Putamen (tissue), 1 donor: ENCODE data around the gene KCNG1.
"Not testable (repeated sequence)": the region's sequence is repeated elsewhere in the genome, so short reads cannot be mapped to it uniquely, and the experiment has no call there.

Experiments used
- DNase-seq: peaks from one replicate; pipeline ENCODE4 v3.0.0-alpha.2; 2016; ENCODE audit warnings: low spot score

Gene KCNG1

GRCh38 chr20:51022803-51023616 lies at the start of gene KCNG1:
Gene KCNG1 (minus strand): TSS chr20:51023107. CDS start chr20:51010338, 12,769 bp downstream.
- DNase-seq, result peak; percentile 18

- DNase-seq, result no peak
These were observed 47.7 kb upstream of the KCNG1 start for GRCh38 chr20:51070621-51071020.

GRCh38 chr20:51067792-51068191 lies 44.9 kb upstream of the KCNG1 start:
- no peak for DNase-seq

GRCh38 chr20:51065615-51066014 lies 42.7 kb upstream of the KCNG1 start:
- no peak for DNase-seq

- no peak for DNase-seq
These were observed 41.2 kb upstream of the KCNG1 start for GRCh38 chr20:51064137-51064536.

- no peak for DNase-seq
These were observed 39.2 kb upstream of the KCNG1 start for GRCh38 chr20:51062065-51062464.

GRCh38 chr20:51061418-51062045 lies 38.6 kb upstream of the KCNG1 start:
- DNase-seq, result no peak

GRCh38 chr20:51060301-51060700 lies 37.4 kb upstream of the KCNG1 start:
- no peak for DNase-seq

- no peak for DNase-seq
These were observed 37.0 kb upstream of the KCNG1 start for GRCh38 chr20:51059862-51060261.

- DNase-seq, result no peak
These were observed 35.1 kb upstream of the KCNG1 start for GRCh38 chr20:51058017-51058416.

GRCh38 chr20:51054233-51054632 lies 31.3 kb upstream of the KCNG1 start:
- no peak for DNase-seq

- no peak for DNase-seq
These were observed 27.7 kb upstream of the KCNG1 start for GRCh38 chr20:51050531-51051075.

GRCh38 chr20:51046021-51046985 lies 23.4 kb upstream of the KCNG1 start:
- DNase-seq, result no peak

GRCh38 chr20:51045492-51045891 lies 22.6 kb upstream of the KCNG1 start:
- DNase-seq, result not testable (repeated sequence)

- no peak for DNase-seq
These were observed 21.9 kb upstream of the KCNG1 start for GRCh38 chr20:51044796-51045195.

GRCh38 chr20:51043811-51044210 lies 20.9 kb upstream of the KCNG1 start:
- DNase-seq, result no peak

- DNase-seq, result no peak
These were observed 19.8 kb upstream of the KCNG1 start for GRCh38 chr20:51042657-51043247.

GRCh38 chr20:51042064-51042463 lies 19.2 kb upstream of the KCNG1 start:
- no peak for DNase-seq

GRCh38 chr20:51037532-51038115 lies 14.7 kb upstream of the KCNG1 start:
- peak; percentile 13 for DNase-seq

GRCh38 chr20:51036827-51037531 lies 14.1 kb upstream of the KCNG1 start:
- DNase-seq, result no peak

GRCh38 chr20:51036226-51036625 lies 13.3 kb upstream of the KCNG1 start:
- no peak for DNase-seq
